Measurements from ENCODE around the gene VSIG10L2.

VSIG10L2 gene

GRCh38 chr11:125926682-125927081 is 19.2 kb upstream of the VSIG10L2 start:
- H3K9me3 Mint-ChIP-seq: no peaks in the 10 kb centered on the region
- no peak overlapping the region for H3K4me3 Mint-ChIP-seq
- no peaks in the 10 kb centered on the region for H3K36me3 Mint-ChIP-seq (ENCODE audit: low read depth)
- peaks cover 24% of the 10 kb centered on the region for H3K4me1 Mint-ChIP-seq
- H3K27me3 Mint-ChIP-seq (ENCODE audit: low read depth, poor library complexity): peaks cover 10% of the 10 kb centered on the region
- no peak overlapping the region for H3K27ac Mint-ChIP-seq
- no peak for DNase-seq
- TF ChIP-seq CTCF (IDR thresholded peaks at IDR 0.05): no peak

GRCh38 chr11:125929445-125930075 is 16.3 kb upstream of the VSIG10L2 start:
- no peak for TF ChIP-seq CTCF (IDR thresholded peaks at IDR 0.05)
- peaks cover 36% of the 10 kb centered on the region for H3K4me1 Mint-ChIP-seq
- H3K27ac Mint-ChIP-seq: no peak overlapping the region
- no peaks in the 10 kb centered on the region for H3K9me3 Mint-ChIP-seq
- H3K4me3 Mint-ChIP-seq: no peak overlapping the region
- peaks cover 10% of the 10 kb centered on the region for H3K27me3 Mint-ChIP-seq (ENCODE audit: low read depth, poor library complexity)
- no peaks in the 10 kb centered on the region for H3K36me3 Mint-ChIP-seq (ENCODE audit: low read depth)
- no peak for DNase-seq

- H3K4me3 Mint-ChIP-seq: no peak overlapping the region
- H3K4me1 Mint-ChIP-seq: peaks cover 37% of the 10 kb centered on the region
- no peak for TF ChIP-seq CTCF (IDR thresholded peaks at IDR 0.05)
- no peak overlapping the region for H3K27ac Mint-ChIP-seq
- H3K36me3 Mint-ChIP-seq (ENCODE audit: low read depth): no peaks in the 10 kb centered on the region
- peaks cover 10% of the 10 kb centered on the region for H3K27me3 Mint-ChIP-seq (ENCODE audit: low read depth, poor library complexity)
- DNase-seq: no peak
- no peaks in the 10 kb centered on the region for H3K9me3 Mint-ChIP-seq
These were observed 15.8 kb upstream of the VSIG10L2 start for GRCh38 chr11:125930076-125930450.

- H3K27me3 Mint-ChIP-seq (ENCODE audit: low read depth, poor library complexity): peaks cover 10% of the 10 kb centered on the region
- no peaks in the 10 kb centered on the region for H3K9me3 Mint-ChIP-seq
- no peak overlapping the region for H3K4me3 Mint-ChIP-seq
- peaks cover 34% of the 10 kb centered on the region for H3K4me1 Mint-ChIP-seq
- TF ChIP-seq CTCF (IDR thresholded peaks at IDR 0.05): no peak
- H3K27ac Mint-ChIP-seq: no peak overlapping the region
- no peak for DNase-seq
- H3K36me3 Mint-ChIP-seq (ENCODE audit: low read depth): no peaks in the 10 kb centered on the region
These were observed 14.7 kb upstream of the VSIG10L2 start for GRCh38 chr11:125931116-125931515.

GRCh38 chr11:125931668-125932067 is 14.2 kb upstream of the VSIG10L2 start:
- Mint-ChIP-seq H3K9me3 (no peaks in the 10 kb centered on the region), H3K36me3 (ENCODE audit: low read depth) (no peaks in the 10 kb centered on the region)

More at GRCh38 chr11:125931668-125932067, 14.2 kb upstream of the VSIG10L2 start:
- Mint-ChIP-seq H3K27me3 (ENCODE audit: low read depth, poor library complexity) (peaks cover 10% of the 10 kb centered on the region), H3K4me1 (peaks cover 32% of the 10 kb centered on the region), H3K27ac (no peak overlapping the region), H3K4me3 (no peak overlapping the region)
- TF ChIP-seq CTCF (IDR thresholded peaks at IDR 0.05): no peak
- DNase-seq: no peak

Data from nephron progenitor cell (in vitro differentiated cells).